ENCODE data around the gene NUDT17.
A peak's percentile ranks its signal among the peaks of the same experiment; 100 is the strongest.
"Not testable (repeated sequence)": the region's sequence is repeated elsewhere in the genome, so short reads cannot be mapped to it uniquely, and the experiment has no call there.

NUDT17 gene

DNA sequence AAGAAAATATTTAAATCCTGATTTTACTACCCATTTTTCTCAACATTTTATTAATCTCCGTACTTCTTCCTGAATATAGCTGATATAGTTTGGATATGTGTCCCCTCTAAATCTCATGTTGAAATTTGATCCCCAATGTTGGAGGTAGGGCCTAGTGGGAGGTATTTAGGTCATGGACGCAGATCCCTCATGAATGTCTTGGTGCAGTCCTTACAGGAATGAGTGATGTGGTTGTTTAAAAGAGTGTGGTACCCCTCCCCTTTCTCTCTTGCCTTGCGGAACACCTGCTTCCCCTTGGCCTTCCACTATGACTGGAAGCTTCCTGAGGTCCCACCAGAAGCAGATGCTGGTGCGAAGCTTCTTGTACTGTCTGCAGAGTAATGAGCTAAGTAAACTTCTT is 39.0 kb upstream of the NUDT17 start:
- Mint-ChIP-seq H3K4me1 (peaks cover 22% of the 10 kb centered on the region), H3K4me3 (no peak overlapping the region), H3K9me3 (no peaks in the 10 kb centered on the region), H3K36me3 (ENCODE audit: low read depth) (peaks cover 3% of the 10 kb centered on the region), H3K27ac (no peak overlapping the region), H3K27me3 (ENCODE audit: low read depth) (no peaks in the 10 kb centered on the region)
- TF ChIP-seq, protein P1, sequence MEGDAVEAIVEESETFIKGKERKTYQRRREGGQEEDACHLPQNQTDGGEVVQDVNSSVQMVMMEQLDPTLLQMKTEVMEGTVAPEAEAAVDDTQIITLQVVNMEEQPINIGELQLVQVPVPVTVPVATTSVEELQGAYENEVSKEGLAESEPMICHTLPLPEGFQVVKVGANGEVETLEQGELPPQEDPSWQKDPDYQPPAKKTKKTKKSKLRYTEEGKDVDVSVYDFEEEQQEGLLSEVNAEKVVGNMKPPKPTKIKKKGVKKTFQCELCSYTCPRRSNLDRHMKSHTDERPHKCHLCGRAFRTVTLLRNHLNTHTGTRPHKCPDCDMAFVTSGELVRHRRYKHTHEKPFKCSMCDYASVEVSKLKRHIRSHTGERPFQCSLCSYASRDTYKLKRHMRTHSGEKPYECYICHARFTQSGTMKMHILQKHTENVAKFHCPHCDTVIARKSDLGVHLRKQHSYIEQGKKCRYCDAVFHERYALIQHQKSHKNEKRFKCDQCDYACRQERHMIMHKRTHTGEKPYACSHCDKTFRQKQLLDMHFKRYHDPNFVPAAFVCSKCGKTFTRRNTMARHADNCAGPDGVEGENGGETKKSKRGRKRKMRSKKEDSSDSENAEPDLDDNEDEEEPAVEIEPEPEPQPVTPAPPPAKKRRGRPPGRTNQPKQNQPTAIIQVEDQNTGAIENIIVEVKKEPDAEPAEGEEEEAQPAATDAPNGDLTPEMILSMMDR (IDR thresholded peaks at IDR 0.05; ENCODE audit: unreplicated experiment in 3 of 3), result no peak

- Mint-ChIP-seq H3K27me3 (ENCODE audit: low read depth) (no peaks in the 10 kb centered on the region), H3K4me1 (peaks cover 22% of the 10 kb centered on the region), H3K4me3 (no peak overlapping the region), H3K36me3 (ENCODE audit: low read depth) (no peaks in the 10 kb centered on the region), H3K9me3 (no peaks in the 10 kb centered on the region), H3K27ac (no peak overlapping the region)
- TF ChIP-seq, protein P1 (IDR thresholded peaks at IDR 0.05; ENCODE audit: unreplicated experiment in 3 of 3), result no peak
Measured at GRCh38 chr1:145806844-145807243, 38.6 kb upstream of the NUDT17 start.

GRCh38 chr1:145812977-145813810 is 32.2 kb upstream of the NUDT17 start:
- not testable (repeated sequence) for H3K27me3 Mint-ChIP-seq (ENCODE audit: low read depth); H3K4me1 Mint-ChIP-seq; H3K27ac Mint-ChIP-seq; H3K4me3 Mint-ChIP-seq; H3K9me3 Mint-ChIP-seq; H3K36me3 Mint-ChIP-seq (ENCODE audit: low read depth)

- not testable (repeated sequence) for H3K4me3 Mint-ChIP-seq; H3K27ac Mint-ChIP-seq; H3K4me1 Mint-ChIP-seq; H3K36me3 Mint-ChIP-seq (ENCODE audit: low read depth); H3K27me3 Mint-ChIP-seq (ENCODE audit: low read depth); H3K9me3 Mint-ChIP-seq
Measured at GRCh38 chr1:145818095-145818494, 27.3 kb upstream of the NUDT17 start.

DNA sequence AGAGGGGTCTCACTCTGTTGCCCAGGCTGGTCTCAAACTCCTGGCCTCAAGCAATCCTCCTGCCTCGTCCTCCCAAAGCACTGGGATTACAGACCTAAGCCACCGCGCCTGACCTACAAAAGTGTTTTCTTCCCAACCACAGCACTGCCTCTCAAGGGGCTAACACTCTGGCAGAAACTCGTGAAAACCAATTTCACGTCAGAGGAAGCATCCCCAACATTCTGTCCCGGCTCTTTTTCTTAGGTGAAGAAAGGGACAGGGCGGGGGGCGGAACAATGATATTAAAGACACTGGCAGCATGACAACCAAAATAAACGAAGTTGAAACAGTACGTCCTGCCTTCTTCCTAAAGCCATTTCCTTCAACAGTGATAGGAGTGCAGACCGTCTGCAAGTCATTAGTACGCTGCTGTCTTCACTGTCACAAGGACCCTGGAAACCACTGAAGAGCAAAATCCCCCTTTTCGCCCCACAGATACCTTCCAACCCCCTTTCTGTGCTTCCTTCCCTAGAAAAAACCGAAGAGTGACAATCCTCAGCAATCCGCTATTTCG is 22.6 kb upstream of the NUDT17 start:
- H3K27ac Mint-ChIP-seq, result peak overlapping the region in 2 of 3 experiments; percentile 99
- H3K9me3 Mint-ChIP-seq; H3K27me3 Mint-ChIP-seq (ENCODE audit: low read depth): not testable (repeated sequence)
- H3K4me1 Mint-ChIP-seq, result peaks cover 18% of the 10 kb centered on the region
- peak overlapping the region in 2 of 3 experiments; percentile 30 to 43 for H3K4me3 Mint-ChIP-seq
- peaks cover 25% of the 10 kb centered on the region for H3K36me3 Mint-ChIP-seq (ENCODE audit: low read depth)

GRCh38 chr1:145823565-145824498 is 21.6 kb upstream of the NUDT17 start, which contains the start of the genes POLR3C and RNF115:
Gene POLR3C, plus strand, starts transcription at chr1:145824200. Its CDS starts 1,577 bp downstream, at chr1:145825777.
Gene RNF115, minus strand, starts transcription at chr1:145824095. Its CDS starts 222 bp downstream, at chr1:145823873.
- Mint-ChIP-seq H3K36me3 (ENCODE audit: low read depth) (peaks cover 34% of the 10 kb centered on the region), H3K9me3 (no peaks in the 10 kb centered on the region), H3K4me1 (peaks cover 18% of the 10 kb centered on the region), H3K4me3 (peak within 1 kb of the TSS; percentile 100), H3K27me3 (ENCODE audit: low read depth) (no peaks in the 10 kb centered on the region), H3K27ac (peak within 1 kb of the TSS; percentile 98 to 99 (median 99))
- TF ChIP-seq, protein P1 (IDR thresholded peaks at IDR 0.05; ENCODE audit: unreplicated experiment in 3 of 3), result no peak

- Mint-ChIP-seq H3K9me3 (no peaks in the 10 kb centered on the region), H3K4me3 (peak overlapping the region; percentile 100), H3K27me3 (ENCODE audit: low read depth) (no peaks in the 10 kb centered on the region), H3K27ac (peak overlapping the region; percentile 98 to 99 (median 99)), H3K4me1 (peaks cover 18% of the 10 kb centered on the region), H3K36me3 (ENCODE audit: low read depth) (peaks cover 38% of the 10 kb centered on the region)
- TF ChIP-seq, protein P1 (IDR thresholded peaks at IDR 0.05; ENCODE audit: unreplicated experiment in 3 of 3), result no peak
Measured at GRCh38 chr1:145824499-145824842, 21.0 kb upstream of the NUDT17 start.
